LNCaP clone FGC (cell line): ENCODE data around the gene NELL1.

Source experiments
- DNase-seq: peaks from one replicate; pipeline ENCODE4 v3.0.0-alpha.2; 2011; ENCODE audit warnings: low read depth
- H3K4me3 ChIP-seq: 2 replicates; pipeline ENCODE4 v1.5.1; 2011; ENCODE audit warnings: mild to moderate bottlenecking, low read depth, low read length, control low read depth
- TF ChIP-seq, protein P1 (sequence below): IDR thresholded peaks from 2 replicates; pipeline ENCODE4 v1.5.1; 2012; ENCODE audit warnings: mild to moderate bottlenecking; ENCODE audit not compliant: control insufficient read depth, insufficient read depth; ENCODE audit errors: extremely low read depth

The NELL1 gene

DNA sequence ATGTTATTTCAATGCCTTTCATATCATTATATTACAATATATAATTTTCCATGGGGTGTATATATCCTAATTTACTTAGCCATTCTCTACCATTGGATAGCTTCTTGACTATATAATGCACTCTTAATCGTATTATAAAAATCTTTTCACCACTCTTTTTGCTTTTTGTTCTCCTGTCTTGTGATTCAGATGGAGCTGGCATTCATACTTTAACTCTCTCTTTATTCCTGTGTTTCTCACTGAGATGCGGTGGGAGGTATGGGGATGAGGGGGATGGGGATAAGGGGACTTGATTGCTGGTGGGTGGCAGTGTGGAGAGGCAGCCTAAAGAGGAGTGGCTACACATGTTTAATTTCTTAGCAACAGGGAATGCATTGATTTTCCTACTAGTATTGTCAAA, 105.9 kb downstream of the NELL1 start:
- no peak overlapping the region for H3K4me3 ChIP-seq
- TF ChIP-seq, protein P1, sequence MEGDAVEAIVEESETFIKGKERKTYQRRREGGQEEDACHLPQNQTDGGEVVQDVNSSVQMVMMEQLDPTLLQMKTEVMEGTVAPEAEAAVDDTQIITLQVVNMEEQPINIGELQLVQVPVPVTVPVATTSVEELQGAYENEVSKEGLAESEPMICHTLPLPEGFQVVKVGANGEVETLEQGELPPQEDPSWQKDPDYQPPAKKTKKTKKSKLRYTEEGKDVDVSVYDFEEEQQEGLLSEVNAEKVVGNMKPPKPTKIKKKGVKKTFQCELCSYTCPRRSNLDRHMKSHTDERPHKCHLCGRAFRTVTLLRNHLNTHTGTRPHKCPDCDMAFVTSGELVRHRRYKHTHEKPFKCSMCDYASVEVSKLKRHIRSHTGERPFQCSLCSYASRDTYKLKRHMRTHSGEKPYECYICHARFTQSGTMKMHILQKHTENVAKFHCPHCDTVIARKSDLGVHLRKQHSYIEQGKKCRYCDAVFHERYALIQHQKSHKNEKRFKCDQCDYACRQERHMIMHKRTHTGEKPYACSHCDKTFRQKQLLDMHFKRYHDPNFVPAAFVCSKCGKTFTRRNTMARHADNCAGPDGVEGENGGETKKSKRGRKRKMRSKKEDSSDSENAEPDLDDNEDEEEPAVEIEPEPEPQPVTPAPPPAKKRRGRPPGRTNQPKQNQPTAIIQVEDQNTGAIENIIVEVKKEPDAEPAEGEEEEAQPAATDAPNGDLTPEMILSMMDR: no peak
- DNase-seq: no peak

DNA sequence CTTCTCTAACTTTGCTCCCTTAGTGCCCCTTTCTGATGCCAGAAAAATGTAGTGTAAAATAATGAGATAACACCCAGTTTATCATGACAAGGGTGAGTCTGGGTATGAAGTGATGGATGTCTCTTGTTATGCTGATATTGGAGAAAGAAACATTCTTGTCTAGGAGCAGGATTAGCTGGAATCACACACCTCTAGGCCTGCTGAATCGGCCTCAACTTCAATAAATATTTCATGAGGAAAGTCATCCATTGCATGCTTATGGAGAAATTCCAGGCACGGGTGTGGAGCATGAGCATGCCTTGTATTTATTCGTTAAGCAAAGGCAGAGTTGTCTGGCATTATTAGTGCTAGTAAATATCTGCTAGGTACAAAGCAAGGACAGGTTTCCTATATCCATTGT, 113.4 kb downstream of the NELL1 start:
- no peak overlapping the region for H3K4me3 ChIP-seq
- TF ChIP-seq, protein P1: no peak
- no peak for DNase-seq

DNA sequence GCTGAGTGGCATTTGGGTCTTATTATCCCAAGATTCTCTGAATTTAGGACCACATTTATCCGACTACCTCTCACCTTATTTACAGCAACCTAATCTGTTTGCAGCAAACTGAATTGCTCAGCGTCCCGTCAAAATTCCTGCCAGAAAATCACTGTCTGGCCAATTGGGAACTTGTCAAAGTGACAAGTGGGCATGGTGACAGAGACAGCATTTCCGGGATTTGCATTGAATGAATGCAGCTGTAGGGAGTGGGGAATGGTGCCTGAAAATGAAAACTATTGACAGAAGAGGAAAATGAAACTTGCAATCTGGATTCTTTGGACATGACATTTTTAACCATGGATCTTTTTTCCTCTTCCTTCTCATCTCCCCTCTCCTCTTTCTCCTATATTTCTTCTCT, 113.8 kb downstream of the NELL1 start:
- H3K4me3 ChIP-seq: no peak overlapping the region
- TF ChIP-seq, protein P1: no peak
- no peak for DNase-seq

DNA sequence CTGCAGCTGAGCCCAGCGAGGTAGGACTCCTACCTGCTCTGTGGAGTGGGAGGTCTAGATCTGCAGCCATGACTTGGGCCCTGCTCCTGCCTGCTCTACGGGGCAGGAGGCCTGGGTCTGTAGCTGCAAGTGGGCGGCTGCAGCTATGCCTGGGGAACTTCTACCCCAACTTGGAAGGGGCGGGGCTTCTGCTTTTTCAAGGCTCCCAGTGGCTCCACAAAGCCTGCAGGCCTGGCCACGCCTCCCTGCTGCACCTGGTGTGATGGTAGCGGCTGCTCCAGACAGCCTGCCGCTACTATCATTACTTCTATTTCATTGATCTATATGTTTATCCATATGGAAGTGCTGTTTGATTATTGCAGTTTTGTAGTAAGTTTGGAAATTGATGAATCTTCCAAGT, 121.2 kb downstream of the NELL1 start:
- TF ChIP-seq, protein P1: no peak
- H3K4me3 ChIP-seq: no peak overlapping the region
- DNase-seq: no peak

DNA sequence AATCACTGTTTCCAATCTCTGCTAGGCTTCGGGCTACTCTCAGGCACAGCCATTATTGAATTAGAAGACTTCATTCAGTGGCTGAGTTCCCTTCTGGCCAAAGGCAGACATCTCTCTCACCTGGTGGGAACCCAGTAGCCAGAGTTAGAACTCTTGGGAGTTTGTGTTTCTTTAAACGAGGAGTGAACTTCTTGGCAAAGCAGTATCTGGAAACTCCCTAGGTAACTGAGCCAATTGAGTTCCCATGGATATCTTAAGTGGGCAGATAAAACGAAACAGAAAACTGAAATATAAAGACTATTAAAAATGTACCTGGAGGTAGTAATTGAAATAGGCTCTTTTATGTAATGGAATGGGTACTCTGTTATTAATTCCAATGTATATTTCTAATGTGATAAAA, 125.6 kb downstream of the NELL1 start:
- DNase-seq: no peak
- TF ChIP-seq, protein P1: no peak
- H3K4me3 ChIP-seq: no peak overlapping the region

DNA sequence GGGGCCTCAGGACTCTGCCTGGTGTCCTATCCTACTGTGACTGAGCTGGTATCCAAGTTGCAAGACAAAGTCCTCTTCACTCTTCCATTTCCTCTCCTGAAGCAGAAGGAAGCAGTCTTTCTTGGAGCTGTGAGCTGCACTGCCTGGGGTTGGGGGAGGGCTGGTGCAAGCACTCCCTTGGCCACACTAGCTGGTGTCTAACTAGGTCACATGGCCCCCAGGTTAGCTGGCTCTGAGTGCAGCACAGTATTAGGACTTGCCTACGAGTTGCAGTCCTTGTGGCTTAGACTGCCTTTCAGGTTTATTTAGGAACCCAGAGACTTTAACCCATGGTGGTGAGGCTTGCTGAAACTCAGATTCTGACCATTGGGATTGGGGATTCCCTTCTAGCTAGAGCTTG, 138.9 kb downstream of the NELL1 start:
- H3K4me3 ChIP-seq: no peak overlapping the region
- TF ChIP-seq, protein P1: no peak
- no peak for DNase-seq

DNA sequence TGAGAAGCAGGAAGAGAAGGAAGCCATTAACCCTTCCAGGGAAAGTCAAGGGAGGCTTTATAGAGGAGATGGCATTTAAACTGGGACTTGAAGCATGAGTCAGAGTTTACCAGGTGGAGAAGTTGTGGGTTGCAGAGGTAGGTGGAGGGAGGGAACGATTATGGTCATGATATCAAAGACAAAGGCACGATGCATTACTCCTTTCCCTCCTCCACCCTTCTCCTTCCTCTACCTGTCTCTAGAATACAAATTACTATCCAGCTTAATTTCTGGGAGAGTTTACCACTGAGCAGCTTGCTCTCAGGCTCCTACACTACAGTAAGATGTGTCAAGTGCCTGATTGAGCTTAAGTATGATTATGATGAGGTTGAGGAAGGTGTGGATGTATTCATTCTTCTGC, 151.7 kb downstream of the NELL1 start:
- DNase-seq: no peak
- TF ChIP-seq, protein P1: no peak
- no peak overlapping the region for H3K4me3 ChIP-seq
